Smooth muscle cell (in vitro differentiated cells): ENCODE data around the gene IRAK1. TPM values are rescaled to one million over a fixed set of nuclear protein-coding genes. Genes with fewer than 3 reads are reported as not detected.

Experiments used
- DNase-seq: peaks from one replicate; lab custom pipeline; 2025; ENCODE audit not compliant: unreplicated experiment; lab: John Stamatoyannopoulos, UW
- H2AFZ ChIP-seq: fragments of 200-600 bp; sonication (generic); 2 replicates; pipeline ENCODE4 v1.6.0; 2016; ENCODE audit warnings: antibody characterized with exemption, low read depth, mild to moderate bottlenecking
- H3F3A ChIP-seq: fragments of 200-600 bp; sonication (generic); 2 replicates; pipeline ENCODE4 v1.6.0; 2017; ENCODE audit warnings: antibody characterized with exemption, low read depth
- H3K27ac ChIP-seq: fragments of 200-600 bp; sonication (generic); 2 replicates; pipeline ENCODE4 v1.5.1; 2016; ENCODE audit warnings: low read depth, mild to moderate bottlenecking
- H3K27me3 ChIP-seq: fragments of 200-600 bp; sonication (generic); 2 replicates; pipeline ENCODE4 v1.6.1; 2016; ENCODE audit warnings: low read depth, mild to moderate bottlenecking
- H3K36me3 ChIP-seq: fragments of 200-600 bp; sonication (generic); 2 replicates; pipeline ENCODE4 v1.5.1; 2016; ENCODE audit warnings: low read depth
- H3K4me1 ChIP-seq: fragments of 200-600 bp; sonication (generic); 2 replicates; pipeline ENCODE4 v1.5.1; 2016; ENCODE audit warnings: low read depth
- H3K4me2 ChIP-seq: fragments of 200-600 bp; sonication (generic); 2 replicates; pipeline ENCODE4 v1.6.0; 2016; ENCODE audit warnings: mild to moderate bottlenecking
- H3K4me3 ChIP-seq: fragments of 200-600 bp; sonication (generic); 2 replicates; pipeline ENCODE4 v1.5.1; 2016; ENCODE audit warnings: mild to moderate bottlenecking
- H3K79me2 ChIP-seq: fragments of 200-600 bp; sonication (generic); 2 replicates; pipeline ENCODE4 v1.6.0; 2016; ENCODE audit warnings: low read depth, mild to moderate bottlenecking
- H3K9ac ChIP-seq: fragments of 200-600 bp; sonication (generic); 2 replicates; pipeline ENCODE4 v1.6.0; 2016; ENCODE audit warnings: low read depth
- H3K9me3 ChIP-seq: fragments of 200-600 bp; sonication (generic); replicated peaks from 2 replicates; pipeline ENCODE4 v1.5.1; 2016; ENCODE audit warnings: low read depth
- H4K20me1 ChIP-seq: fragments of 200-600 bp; sonication (generic); 2 replicates; pipeline ENCODE4 v1.6.0; 2016; ENCODE audit warnings: low read depth
- WGBS: methylation state at CpG from one replicate; pipeline ENCODE4 v1.1.7; 2016; ENCODE audit warnings: low lambda C conversion rate; 5-methylcytosine and 5-hydroxymethylcytosine counted together
- polyA plus RNA-seq: library from polyadenylated mRNA; unstranded; fragments of >200 nt; fragmentation: Nextera tagmentation; extraction: Ambion mirVana; gene quantifications from 2 replicates; pipeline ENCODE4 v1.2.1, GENCODE V29; 2016
- total RNA-seq: library from RNA; depleted of rRNA; stranded (reverse); fragments of >200 nt; gene quantifications from 2 replicates; pipeline ENCODE4 v1.2.3, GENCODE V29; 2014
- TF ChIP-seq, protein P1 (sequence below): fragments of 200-600 bp; sonication (generic); IDR thresholded peaks from 2 replicates; pipeline ENCODE4 v1.5.1; 2017; ENCODE audit warnings: borderline replicate concordance, mild to moderate bottlenecking, antibody characterized with exemption; ENCODE audit not compliant: insufficient read depth, poor library complexity, severe bottlenecking

IRAK1 gene
- total and polyA plus RNA-seq, 2 experiments from 2014 or later = 29.4 to 63.4 TPM

DNA sequence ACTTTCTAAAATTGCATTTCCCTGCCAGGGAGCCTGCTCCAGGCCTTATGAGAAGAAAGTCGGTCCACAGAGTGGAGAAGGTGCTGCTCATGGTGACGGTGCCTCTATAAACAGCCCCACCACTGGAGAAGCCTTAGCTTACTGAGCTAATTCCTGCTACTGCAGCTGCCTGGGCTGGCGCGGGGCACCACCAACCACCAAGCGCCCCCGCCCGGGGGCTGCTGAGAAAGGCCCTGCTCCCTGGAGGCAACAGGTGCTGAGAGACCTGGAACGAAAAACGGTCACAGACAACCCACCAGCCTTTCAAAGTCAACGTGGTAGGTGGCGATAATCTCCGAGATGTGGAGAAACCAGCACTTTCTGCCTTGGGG, 51.0 kb downstream of the IRAK1 start:
- TF ChIP-seq, protein P1, sequence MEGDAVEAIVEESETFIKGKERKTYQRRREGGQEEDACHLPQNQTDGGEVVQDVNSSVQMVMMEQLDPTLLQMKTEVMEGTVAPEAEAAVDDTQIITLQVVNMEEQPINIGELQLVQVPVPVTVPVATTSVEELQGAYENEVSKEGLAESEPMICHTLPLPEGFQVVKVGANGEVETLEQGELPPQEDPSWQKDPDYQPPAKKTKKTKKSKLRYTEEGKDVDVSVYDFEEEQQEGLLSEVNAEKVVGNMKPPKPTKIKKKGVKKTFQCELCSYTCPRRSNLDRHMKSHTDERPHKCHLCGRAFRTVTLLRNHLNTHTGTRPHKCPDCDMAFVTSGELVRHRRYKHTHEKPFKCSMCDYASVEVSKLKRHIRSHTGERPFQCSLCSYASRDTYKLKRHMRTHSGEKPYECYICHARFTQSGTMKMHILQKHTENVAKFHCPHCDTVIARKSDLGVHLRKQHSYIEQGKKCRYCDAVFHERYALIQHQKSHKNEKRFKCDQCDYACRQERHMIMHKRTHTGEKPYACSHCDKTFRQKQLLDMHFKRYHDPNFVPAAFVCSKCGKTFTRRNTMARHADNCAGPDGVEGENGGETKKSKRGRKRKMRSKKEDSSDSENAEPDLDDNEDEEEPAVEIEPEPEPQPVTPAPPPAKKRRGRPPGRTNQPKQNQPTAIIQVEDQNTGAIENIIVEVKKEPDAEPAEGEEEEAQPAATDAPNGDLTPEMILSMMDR = no peak
- 51% methylated on average over 12 of the region's 12 CpGs for WGBS
- Histone ChIP-seq H3K79me2 (peaks cover 54% of the 10 kb centered on the region), H3K27me3 (no peaks in the 10 kb centered on the region), H2AFZ (no peak overlapping the region), H3K27ac (no peak overlapping the region), H3K4me2 (peak overlapping the region; percentile 84), H3F3A (no peaks in the 10 kb centered on the region), H4K20me1 (peaks cover 68% of the 10 kb centered on the region), H3K36me3 (no peaks in the 10 kb centered on the region), H3K9me3 (no peaks in the 10 kb centered on the region), H3K4me3 (peak overlapping the region; percentile 72), H3K9ac (no peak overlapping the region), H3K4me1 (no peaks in the 10 kb centered on the region)
- no peak for DNase-seq

DNA sequence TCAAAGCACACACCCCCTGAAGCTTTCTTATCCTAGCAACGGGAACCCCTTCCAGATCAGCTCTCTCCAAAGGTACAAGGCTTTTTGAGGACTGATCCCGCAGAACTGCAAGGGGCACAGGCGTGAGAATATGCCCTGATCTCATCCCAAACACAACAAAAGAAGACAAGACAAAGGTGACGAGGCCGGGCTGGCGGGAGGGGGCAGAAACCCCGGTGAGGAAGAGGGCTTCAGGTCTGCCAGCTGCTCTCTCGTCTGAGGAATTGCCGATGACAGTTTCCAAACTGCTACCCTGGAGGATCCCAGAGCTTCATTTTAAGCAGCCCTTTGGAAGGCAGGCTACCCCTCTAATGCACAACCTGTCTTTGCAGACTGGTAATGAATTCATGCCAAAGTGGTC, 51.4 kb downstream of the IRAK1 start:
- DNase-seq = no peak
- H3K9ac ChIP-seq = no peak overlapping the region
- H3K27ac ChIP-seq = no peak overlapping the region
- peak overlapping the region; percentile 72 for H3K4me3 ChIP-seq
- peaks cover 54% of the 10 kb centered on the region for H3K79me2 ChIP-seq
- H3K4me2 ChIP-seq = peak overlapping the region; percentile 84
- WGBS = 71% methylated on average over 9 of the region's 9 CpGs
- no peak overlapping the region for H2AFZ ChIP-seq
- H4K20me1 ChIP-seq = peaks cover 73% of the 10 kb centered on the region
- no peaks in the 10 kb centered on the region for H3K27me3 ChIP-seq
- no peaks in the 10 kb centered on the region for H3F3A ChIP-seq
- TF ChIP-seq, protein P1 = no peak
- H3K9me3 ChIP-seq = no peaks in the 10 kb centered on the region
- H3K4me1 ChIP-seq = no peaks in the 10 kb centered on the region
- no peaks in the 10 kb centered on the region for H3K36me3 ChIP-seq

GRCh38 chrX:153967536-153968224, 52.0 kb downstream of the IRAK1 start:
- no peaks in the 10 kb centered on the region for H3F3A ChIP-seq
- H2AFZ ChIP-seq = no peak overlapping the region
- H3K27me3 ChIP-seq = no peaks in the 10 kb centered on the region
- no peaks in the 10 kb centered on the region for H3K36me3 ChIP-seq
- H3K27ac ChIP-seq = no peak overlapping the region
- H4K20me1 ChIP-seq = peaks cover 79% of the 10 kb centered on the region
- 70% methylated on average over 16 of the region's 16 CpGs for WGBS
- peaks cover 54% of the 10 kb centered on the region for H3K79me2 ChIP-seq
- no peak for DNase-seq
- H3K4me1 ChIP-seq = no peaks in the 10 kb centered on the region
- no peak overlapping the region for H3K4me3 ChIP-seq
- TF ChIP-seq, protein P1 = no peak
- H3K4me2 ChIP-seq = no peak overlapping the region
- H3K9ac ChIP-seq = no peak overlapping the region
- H3K9me3 ChIP-seq = no peaks in the 10 kb centered on the region
